NB4 (cell line): ENCODE measurements around the gene TDRD1.

ENCODE experiments used
- DNase-seq: peaks from one replicate; pipeline ENCODE4 v3.0.0; 2010; ENCODE audit warnings: low read depth
- H3K4me3 ChIP-seq: one replicate; pipeline ENCODE4 v1.5.1; 2011; ENCODE audit warnings: mild to moderate bottlenecking, low read depth, low read length, moderate library complexity
- MYC ChIP-seq: IDR thresholded peaks from 2 replicates; pipeline ENCODE4 v1.6.1; 2011; ENCODE audit warnings: low read depth, low read length
- POLR2A ChIP-seq: IDR thresholded peaks from 2 replicates; pipeline ENCODE4 v1.6.1; 2011; ENCODE audit warnings: mild to moderate bottlenecking; ENCODE audit not compliant: insufficient read length; ENCODE audit errors: extremely low read depth
- TF ChIP-seq, protein P1 (sequence below): IDR thresholded peaks from one replicate; pipeline ENCODE4 v1.5.1; 2012; ENCODE audit warnings: low read depth, low read length
- TF ChIP-seq, protein P2 (sequence below): IDR thresholded peaks from 2 replicates; pipeline ENCODE4 v1.6.1; 2011; ENCODE audit warnings: low read depth, low read length

TDRD1 gene

DNA sequence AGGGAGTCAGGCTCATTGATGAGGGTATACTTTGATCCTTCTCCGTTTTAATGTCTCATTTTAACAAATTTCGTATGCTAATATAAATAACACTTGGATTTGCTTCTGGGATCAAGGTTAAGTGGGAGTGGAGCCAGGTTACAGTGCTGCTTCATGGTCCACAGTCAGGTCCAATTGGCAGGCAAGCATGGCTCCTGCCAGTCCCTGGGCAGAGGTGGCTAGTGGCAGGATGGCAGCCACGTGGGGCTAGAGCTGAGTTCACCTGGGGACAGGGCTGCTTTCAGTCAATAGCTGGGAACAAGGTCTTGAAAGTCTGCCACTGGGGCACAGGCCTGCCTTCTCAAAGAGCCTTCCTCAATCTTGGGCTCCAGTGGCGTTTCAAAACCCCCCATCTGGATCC lies 43.9 kb downstream of the TDRD1 start:
- TF ChIP-seq, protein P1, sequence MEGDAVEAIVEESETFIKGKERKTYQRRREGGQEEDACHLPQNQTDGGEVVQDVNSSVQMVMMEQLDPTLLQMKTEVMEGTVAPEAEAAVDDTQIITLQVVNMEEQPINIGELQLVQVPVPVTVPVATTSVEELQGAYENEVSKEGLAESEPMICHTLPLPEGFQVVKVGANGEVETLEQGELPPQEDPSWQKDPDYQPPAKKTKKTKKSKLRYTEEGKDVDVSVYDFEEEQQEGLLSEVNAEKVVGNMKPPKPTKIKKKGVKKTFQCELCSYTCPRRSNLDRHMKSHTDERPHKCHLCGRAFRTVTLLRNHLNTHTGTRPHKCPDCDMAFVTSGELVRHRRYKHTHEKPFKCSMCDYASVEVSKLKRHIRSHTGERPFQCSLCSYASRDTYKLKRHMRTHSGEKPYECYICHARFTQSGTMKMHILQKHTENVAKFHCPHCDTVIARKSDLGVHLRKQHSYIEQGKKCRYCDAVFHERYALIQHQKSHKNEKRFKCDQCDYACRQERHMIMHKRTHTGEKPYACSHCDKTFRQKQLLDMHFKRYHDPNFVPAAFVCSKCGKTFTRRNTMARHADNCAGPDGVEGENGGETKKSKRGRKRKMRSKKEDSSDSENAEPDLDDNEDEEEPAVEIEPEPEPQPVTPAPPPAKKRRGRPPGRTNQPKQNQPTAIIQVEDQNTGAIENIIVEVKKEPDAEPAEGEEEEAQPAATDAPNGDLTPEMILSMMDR, result no peak
- TF ChIP-seq, protein P2, sequence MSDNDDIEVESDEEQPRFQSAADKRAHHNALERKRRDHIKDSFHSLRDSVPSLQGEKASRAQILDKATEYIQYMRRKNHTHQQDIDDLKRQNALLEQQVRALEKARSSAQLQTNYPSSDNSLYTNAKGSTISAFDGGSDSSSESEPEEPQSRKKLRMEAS, result no peak
- no peak for TF ChIP-seq POLR2A
- no peak for TF ChIP-seq MYC
- DNase-seq, result no peak

DNA sequence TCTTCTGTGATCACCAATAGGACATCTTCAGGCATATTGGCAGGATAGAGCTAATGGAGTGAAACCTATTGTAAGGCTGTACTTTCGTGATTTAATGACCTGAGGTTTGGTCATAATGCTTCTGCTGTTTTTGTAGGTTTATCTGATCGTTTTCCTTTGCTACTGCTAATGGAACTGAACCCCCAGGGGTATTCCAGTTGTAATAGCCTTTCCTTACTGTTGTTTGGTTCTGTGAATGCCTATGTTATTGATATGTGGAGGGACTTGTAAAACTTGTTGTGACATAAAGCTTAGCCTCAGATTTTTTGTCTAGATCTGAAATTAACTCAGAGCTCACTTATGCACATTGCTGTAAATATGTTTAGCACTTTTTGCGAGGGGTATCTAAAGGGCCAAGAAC lies 49.0 kb downstream of the TDRD1 start:
- TF ChIP-seq, protein P2, result no peak
- TF ChIP-seq POLR2A, result no peak
- TF ChIP-seq MYC, result no peak
- TF ChIP-seq, protein P1, result no peak
- no peak overlapping the region for H3K4me3 ChIP-seq
- DNase-seq, result no peak

More for the DNA sequence above, 43.9 kb downstream of the TDRD1 start:
- H3K4me3 ChIP-seq, result no peak overlapping the region

DNA sequence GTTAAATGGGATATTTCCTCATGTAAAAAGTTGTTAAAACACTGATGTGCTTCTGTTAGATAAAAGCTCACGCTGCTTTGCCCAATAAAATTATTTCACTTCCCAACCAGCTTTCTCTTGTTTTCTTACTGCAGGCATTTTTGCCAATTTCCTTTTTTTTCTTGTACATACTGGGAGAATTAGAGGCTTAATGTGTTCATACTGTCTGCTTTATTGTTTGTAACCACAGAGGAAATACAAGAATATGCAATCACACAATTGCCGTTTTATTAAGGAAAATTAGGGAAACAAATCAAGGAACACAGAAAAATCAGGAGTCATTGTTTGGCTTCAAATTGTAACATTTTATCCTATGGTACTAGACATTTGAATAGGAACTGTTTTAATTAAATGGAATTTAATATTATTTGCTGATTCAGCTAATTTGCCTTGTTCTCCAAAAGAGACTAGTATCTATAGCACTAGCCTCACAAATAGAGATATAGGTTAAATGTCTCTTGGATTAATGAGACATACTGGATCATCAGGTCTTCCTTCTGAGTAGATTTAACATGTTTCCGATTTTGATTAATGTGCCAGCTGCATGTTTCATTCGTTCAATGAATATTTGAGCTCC lies 53.5 kb downstream of the TDRD1 start:
- H3K4me3 ChIP-seq, result no peak overlapping the region
- DNase-seq, result no peak
- TF ChIP-seq MYC (no peak), POLR2A (no peak)
- TF ChIP-seq, protein P1, result no peak
- TF ChIP-seq, protein P2, result no peak

DNA sequence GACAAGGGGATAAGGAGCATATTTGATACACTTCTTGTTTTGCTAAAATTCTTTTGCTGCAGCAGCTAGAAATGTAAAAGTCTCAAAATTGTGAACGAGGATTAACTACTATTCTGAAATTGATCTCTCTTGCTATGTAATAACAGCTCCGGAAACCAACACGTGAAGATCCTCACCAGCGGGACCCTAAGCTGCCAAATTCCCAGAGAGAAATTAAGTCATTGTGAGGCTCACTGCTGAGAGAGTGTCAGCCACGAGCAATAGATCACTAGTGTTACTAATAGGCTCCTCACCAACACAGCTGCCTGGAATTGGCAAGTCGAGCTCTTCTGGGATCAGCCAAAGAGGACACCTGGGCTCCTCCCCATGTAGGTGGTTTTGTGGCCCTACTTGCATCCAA lies 54.3 kb downstream of the TDRD1 start:
- H3K4me3 ChIP-seq, result no peak overlapping the region
- TF ChIP-seq, protein P1, result no peak
- TF ChIP-seq, protein P2, result no peak
- TF ChIP-seq MYC (no peak), POLR2A (no peak)
- DNase-seq, result no peak

DNA sequence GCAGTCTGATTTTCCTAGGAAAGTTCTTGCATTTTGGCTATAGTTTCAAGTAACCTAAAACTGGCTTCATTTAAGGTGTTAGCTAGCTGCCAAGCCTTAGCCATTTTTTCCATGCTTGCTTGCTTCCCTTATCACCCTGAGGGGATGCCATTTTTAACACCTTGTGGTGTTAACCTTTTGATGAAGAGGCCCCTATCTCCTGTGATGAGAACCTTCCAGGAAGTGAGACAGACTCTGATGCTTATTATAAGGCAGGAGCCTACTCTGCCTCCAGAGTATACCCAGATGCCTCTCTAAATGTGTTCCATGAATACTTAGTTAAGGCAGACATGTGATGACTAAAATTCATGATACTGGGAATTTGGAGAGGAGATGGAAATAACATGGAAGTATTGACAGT lies 55.0 kb downstream of the TDRD1 start:
- H3K4me3 ChIP-seq, result no peak overlapping the region
- TF ChIP-seq POLR2A, result no peak
- TF ChIP-seq, protein P2, result no peak
- TF ChIP-seq, protein P1, result no peak
- no peak for TF ChIP-seq MYC
- no peak for DNase-seq
